HG02678 (cell line): ENCODE measurements around the gene TWIST2.

Source experiments
- ATAC-seq: cut with Tn5 transposase; IDR thresholded peaks from one replicate; pipeline ENCODE4 v1.9.1; 2021; ENCODE audit warnings: mild to moderate bottlenecking, moderate library complexity; ENCODE audit not compliant: unreplicated experiment

Gene TWIST2

GRCh38 chr2:238916176-238916874 lies 68.4 kb downstream of the TWIST2 start:
- no peak for ATAC-seq

GRCh38 chr2:238916875-238917590 lies 69.1 kb downstream of the TWIST2 start:
- ATAC-seq, result no peak

GRCh38 chr2:238919307-238919706 lies 71.4 kb downstream of the TWIST2 start:
- ATAC-seq, result no peak

GRCh38 chr2:238920053-238920452 lies 72.2 kb downstream of the TWIST2 start:
- ATAC-seq, result no peak

- no peak for ATAC-seq
These were observed 72.7 kb downstream of the TWIST2 start for GRCh38 chr2:238920601-238921001.

- no peak for ATAC-seq
These were observed 73.4 kb downstream of the TWIST2 start for GRCh38 chr2:238921259-238921658.

GRCh38 chr2:238921681-238922319 lies 73.9 kb downstream of the TWIST2 start:
- no peak for ATAC-seq

GRCh38 chr2:238922435-238922834 lies 74.5 kb downstream of the TWIST2 start:
- no peak for ATAC-seq

- ATAC-seq, result no peak
These were observed 76.1 kb downstream of the TWIST2 start for GRCh38 chr2:238924032-238924431.

GRCh38 chr2:238924796-238925195 lies 76.9 kb downstream of the TWIST2 start:
- no peak for ATAC-seq

- ATAC-seq, result no peak
These were observed 77.4 kb downstream of the TWIST2 start for GRCh38 chr2:238925281-238925680.

- ATAC-seq, result no peak
These were observed 78.1 kb downstream of the TWIST2 start for GRCh38 chr2:238925816-238926521.

- no peak for ATAC-seq
These were observed 79.1 kb downstream of the TWIST2 start for GRCh38 chr2:238926761-238927611.

- ATAC-seq, result no peak
These were observed 80.0 kb downstream of the TWIST2 start for GRCh38 chr2:238927746-238928519.

GRCh38 chr2:238928520-238929241 lies 80.8 kb downstream of the TWIST2 start:
- ATAC-seq, result no peak

- no peak for ATAC-seq
These were observed 81.6 kb downstream of the TWIST2 start for GRCh38 chr2:238929242-238930081.

- ATAC-seq, result no peak
These were observed 82.3 kb downstream of the TWIST2 start for GRCh38 chr2:238930216-238930615.
